Mammary epithelial cell (primary cell): ENCODE data around the gene KCNAB2.

ENCODE experiments used
- EZH2 ChIP-seq: IDR thresholded peaks from 2 replicates; pipeline ENCODE4 v1.6.1; 2012; ENCODE audit warnings: low read length, inconsistent platforms, borderline replicate concordance
- TF ChIP-seq, protein P1 (sequence below), 2 donors: IDR thresholded peaks in 1 of 2; conservative IDR thresholded peaks in 1 of 2; 2 replicates each; pipeline ENCODE4 v1.5.1; 2011 to 2012; ENCODE audit warnings: inconsistent platforms in 2 of 2, low read length in 2 of 2, mild to moderate bottlenecking in 2 of 2, control low read depth in 1 of 2, low read depth in 1 of 2; ENCODE audit not compliant: insufficient read depth in 1 of 2; ENCODE audit errors: extremely low read depth in 1 of 2

DNA sequence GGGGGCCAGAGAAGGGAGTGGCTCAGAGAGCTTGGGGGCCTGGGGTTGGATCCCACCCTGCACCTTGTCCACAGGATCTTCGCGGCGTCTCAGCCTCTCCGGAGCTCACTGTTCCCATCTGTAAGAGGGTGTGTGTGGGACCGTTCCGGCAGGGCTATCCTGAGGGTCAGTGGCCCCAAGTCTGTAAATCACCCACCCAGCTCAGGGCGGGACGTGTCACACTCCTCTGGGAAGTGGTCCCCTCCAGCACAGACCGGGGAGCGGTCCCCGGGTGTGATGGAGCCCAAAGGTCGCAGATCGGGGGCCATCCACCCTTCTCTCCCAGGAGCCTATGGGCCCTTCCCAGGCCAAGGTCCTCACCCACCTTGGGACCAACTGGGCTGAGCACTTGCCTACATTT, 40.0 kb downstream of the KCNAB2 start:
- TF ChIP-seq EZH2 = no peak
- TF ChIP-seq, protein P1, sequence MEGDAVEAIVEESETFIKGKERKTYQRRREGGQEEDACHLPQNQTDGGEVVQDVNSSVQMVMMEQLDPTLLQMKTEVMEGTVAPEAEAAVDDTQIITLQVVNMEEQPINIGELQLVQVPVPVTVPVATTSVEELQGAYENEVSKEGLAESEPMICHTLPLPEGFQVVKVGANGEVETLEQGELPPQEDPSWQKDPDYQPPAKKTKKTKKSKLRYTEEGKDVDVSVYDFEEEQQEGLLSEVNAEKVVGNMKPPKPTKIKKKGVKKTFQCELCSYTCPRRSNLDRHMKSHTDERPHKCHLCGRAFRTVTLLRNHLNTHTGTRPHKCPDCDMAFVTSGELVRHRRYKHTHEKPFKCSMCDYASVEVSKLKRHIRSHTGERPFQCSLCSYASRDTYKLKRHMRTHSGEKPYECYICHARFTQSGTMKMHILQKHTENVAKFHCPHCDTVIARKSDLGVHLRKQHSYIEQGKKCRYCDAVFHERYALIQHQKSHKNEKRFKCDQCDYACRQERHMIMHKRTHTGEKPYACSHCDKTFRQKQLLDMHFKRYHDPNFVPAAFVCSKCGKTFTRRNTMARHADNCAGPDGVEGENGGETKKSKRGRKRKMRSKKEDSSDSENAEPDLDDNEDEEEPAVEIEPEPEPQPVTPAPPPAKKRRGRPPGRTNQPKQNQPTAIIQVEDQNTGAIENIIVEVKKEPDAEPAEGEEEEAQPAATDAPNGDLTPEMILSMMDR (conservative IDR thresholded peaks at IDR 0.05 in 1 of 2, IDR thresholded peaks at IDR 0.05 in 1 of 2; ENCODE audit: extremely low read depth in 1 of 2, insufficient read depth in 1 of 2, low read depth in 1 of 2, low read length in 2 of 2) = no peak
